Measurements from ENCODE around the gene BICC1.

The BICC1 gene

DNA sequence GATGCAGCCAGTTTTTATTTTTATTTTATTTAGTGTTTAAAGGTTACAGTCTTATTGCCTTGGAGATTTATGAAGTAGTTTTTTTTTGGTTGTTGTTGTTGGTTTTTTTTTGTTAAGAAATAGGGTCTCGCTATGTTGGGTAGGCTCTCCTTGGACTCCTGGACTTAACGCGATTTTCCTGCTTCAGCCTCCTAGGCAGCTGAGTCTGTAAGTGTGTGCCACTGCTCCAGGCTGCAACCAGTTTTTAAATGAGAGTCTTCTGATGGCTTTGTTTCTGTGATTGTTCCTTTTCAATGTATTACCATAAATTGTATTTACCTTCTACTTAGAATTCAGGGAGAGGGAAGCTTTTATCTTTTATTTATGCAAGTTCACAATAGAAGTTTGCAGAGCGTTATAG lies 62.8 kb downstream of the BICC1 start:
- no peaks in the 10 kb centered on the region for H3K36me3 ChIP-seq (ENCODE audit: control insufficient read depth, insufficient read depth, low read length)
- no peaks in the 10 kb centered on the region for H3K27me3 ChIP-seq (replicated peaks; ENCODE audit: control insufficient read depth, insufficient read depth, low read length, poor library complexity, severe bottlenecking)
- H3K27ac ChIP-seq (ENCODE audit: insufficient read depth, low read length, poor library complexity, severe bottlenecking): no peak overlapping the region
- no peaks in the 10 kb centered on the region for H3K4me1 ChIP-seq (ENCODE audit: control insufficient read depth, insufficient read depth, low read length, poor library complexity, severe bottlenecking)
- no peak for DNase-seq
- no peak overlapping the region for H3K4me3 ChIP-seq (ENCODE audit: insufficient read depth, low read depth, low read length, poor library complexity, severe bottlenecking)
- no peaks in the 10 kb centered on the region for H3K9me3 ChIP-seq (ENCODE audit: control insufficient read depth, low read length)

DNA sequence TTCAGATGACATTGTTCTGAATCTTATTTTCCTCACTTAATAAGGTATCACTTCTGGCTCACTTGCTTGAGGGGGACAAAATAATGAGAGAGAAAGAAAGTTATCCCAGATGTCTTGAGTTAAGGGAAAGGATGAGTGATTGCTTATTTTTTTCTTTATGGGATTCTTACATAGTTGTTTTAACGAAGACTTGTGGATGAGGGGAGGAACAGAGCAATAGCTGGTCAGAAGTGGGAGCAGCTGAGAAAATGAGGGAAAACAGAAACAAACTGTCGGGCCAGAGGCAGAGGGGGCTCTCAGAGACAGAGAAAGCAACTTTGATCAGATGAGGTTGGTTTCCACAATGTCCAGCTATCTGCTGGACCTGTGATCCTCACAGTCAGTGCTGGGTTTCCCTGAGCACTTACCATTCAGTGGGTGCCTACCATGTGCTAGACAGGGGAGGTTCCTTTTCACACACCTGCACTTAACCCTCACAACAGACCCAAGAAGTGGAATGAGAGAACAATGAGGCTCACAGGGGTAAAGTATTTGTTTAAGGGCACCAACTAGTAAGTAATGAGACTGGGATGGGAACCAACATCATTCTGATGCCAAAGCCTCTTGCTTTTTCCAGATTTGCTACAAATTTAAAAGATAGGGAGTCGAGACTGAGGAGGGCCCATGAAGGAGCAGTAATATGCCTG lies 64.2 kb downstream of the BICC1 start:
- Histone ChIP-seq H3K9me3 (ENCODE audit: control insufficient read depth, low read length) (no peaks in the 10 kb centered on the region), H3K36me3 (ENCODE audit: control insufficient read depth, insufficient read depth, low read length) (no peaks in the 10 kb centered on the region), H3K4me1 (ENCODE audit: control insufficient read depth, insufficient read depth, low read length, poor library complexity, severe bottlenecking) (no peaks in the 10 kb centered on the region), H3K27ac (ENCODE audit: insufficient read depth, low read length, poor library complexity, severe bottlenecking) (no peak overlapping the region), H3K27me3 (replicated peaks; ENCODE audit: control insufficient read depth, insufficient read depth, low read length, poor library complexity, severe bottlenecking) (no peaks in the 10 kb centered on the region), H3K4me3 (ENCODE audit: insufficient read depth, low read depth, low read length, poor library complexity, severe bottlenecking) (no peak overlapping the region)
- DNase-seq: no peak

DNA sequence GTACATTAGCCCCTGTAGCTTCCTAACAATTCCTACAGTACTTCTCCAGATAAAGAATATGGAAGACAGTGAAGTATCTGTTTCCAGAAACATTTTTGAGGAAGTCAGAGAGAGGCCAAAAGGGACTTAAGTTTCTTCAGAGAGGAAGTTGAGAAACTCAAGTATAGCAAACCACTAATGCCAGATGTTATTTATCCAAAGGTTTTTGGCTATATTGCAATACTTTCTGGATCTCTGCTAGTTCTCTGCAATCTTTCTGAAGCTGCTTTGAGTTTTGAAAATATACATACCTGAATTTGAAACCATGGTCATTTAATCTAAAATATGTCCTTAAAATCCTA lies 64.7 kb downstream of the BICC1 start:
- Histone ChIP-seq H3K9me3 (ENCODE audit: control insufficient read depth, low read length) (no peaks in the 10 kb centered on the region), H3K27me3 (replicated peaks; ENCODE audit: control insufficient read depth, insufficient read depth, low read length, poor library complexity, severe bottlenecking) (no peaks in the 10 kb centered on the region), H3K27ac (ENCODE audit: insufficient read depth, low read length, poor library complexity, severe bottlenecking) (no peak overlapping the region), H3K4me1 (ENCODE audit: control insufficient read depth, insufficient read depth, low read length, poor library complexity, severe bottlenecking) (no peaks in the 10 kb centered on the region), H3K4me3 (ENCODE audit: insufficient read depth, low read depth, low read length, poor library complexity, severe bottlenecking) (no peak overlapping the region), H3K36me3 (ENCODE audit: control insufficient read depth, insufficient read depth, low read length) (no peaks in the 10 kb centered on the region)
- DNase-seq: no peak

DNA sequence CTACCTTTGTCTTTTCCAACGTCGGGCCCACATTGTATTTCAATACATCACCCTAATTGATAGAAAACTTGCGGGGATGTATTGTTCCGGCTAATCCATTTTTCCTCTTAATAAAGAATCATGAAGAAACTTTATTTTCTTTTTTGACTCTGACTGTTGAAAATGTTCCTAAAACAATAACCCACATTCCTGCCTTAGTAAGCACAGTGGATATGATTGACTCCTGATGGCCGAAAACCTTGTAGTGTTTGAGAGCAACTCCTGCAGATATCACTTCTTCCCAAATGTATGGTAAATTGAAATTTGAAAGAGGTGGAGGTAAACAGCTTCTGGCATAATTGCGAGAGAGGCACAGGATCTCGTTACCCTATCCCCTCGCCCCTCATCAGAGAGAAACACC lies 65.7 kb downstream of the BICC1 start:
- no peaks in the 10 kb centered on the region for H3K27me3 ChIP-seq (replicated peaks; ENCODE audit: control insufficient read depth, insufficient read depth, low read length, poor library complexity, severe bottlenecking)
- H3K27ac ChIP-seq (ENCODE audit: insufficient read depth, low read length, poor library complexity, severe bottlenecking): no peak overlapping the region
- H3K4me3 ChIP-seq (ENCODE audit: insufficient read depth, low read depth, low read length, poor library complexity, severe bottlenecking): no peak overlapping the region
- no peaks in the 10 kb centered on the region for H3K4me1 ChIP-seq (ENCODE audit: control insufficient read depth, insufficient read depth, low read length, poor library complexity, severe bottlenecking)
- no peaks in the 10 kb centered on the region for H3K9me3 ChIP-seq (ENCODE audit: control insufficient read depth, low read length)
- DNase-seq: no peak
- no peaks in the 10 kb centered on the region for H3K36me3 ChIP-seq (ENCODE audit: control insufficient read depth, insufficient read depth, low read length)

DNA sequence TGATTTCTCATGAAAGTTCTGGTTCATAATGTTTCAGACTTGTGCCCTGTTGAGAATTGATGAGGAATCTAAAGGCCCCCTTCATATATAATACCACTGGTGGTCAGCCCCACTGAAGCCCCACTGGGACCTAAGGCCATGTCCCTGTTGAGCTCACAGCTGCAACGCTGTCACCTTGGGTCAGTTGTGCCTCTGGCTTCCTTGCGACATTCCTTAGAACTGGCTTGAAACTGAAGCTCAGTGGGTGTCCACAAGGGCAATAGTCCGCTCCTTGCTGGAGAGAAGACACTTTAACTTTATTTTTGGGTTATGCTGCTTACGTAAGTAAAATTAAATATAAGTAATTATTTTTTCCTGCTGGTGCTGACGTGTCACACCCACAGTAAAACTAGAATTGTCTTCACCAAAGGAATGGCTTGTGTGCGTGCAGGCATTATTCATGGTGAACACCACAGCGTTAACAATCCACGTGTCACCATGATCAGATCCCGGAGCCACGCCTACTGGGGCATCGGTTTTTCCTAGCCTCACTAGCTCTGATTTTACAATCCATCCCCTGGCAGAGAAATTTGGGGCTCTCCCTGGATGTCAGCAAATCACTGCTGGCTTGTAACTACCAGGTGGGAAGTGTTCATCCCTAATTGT lies 66.5 kb downstream of the BICC1 start:
- DNase-seq: no peak
- H3K4me1 ChIP-seq (ENCODE audit: control insufficient read depth, insufficient read depth, low read length, poor library complexity, severe bottlenecking): no peaks in the 10 kb centered on the region
- H3K9me3 ChIP-seq (ENCODE audit: control insufficient read depth, low read length): no peaks in the 10 kb centered on the region
- no peaks in the 10 kb centered on the region for H3K36me3 ChIP-seq (ENCODE audit: control insufficient read depth, insufficient read depth, low read length)
- no peaks in the 10 kb centered on the region for H3K27me3 ChIP-seq (replicated peaks; ENCODE audit: control insufficient read depth, insufficient read depth, low read length, poor library complexity, severe bottlenecking)
- H3K4me3 ChIP-seq (ENCODE audit: insufficient read depth, low read depth, low read length, poor library complexity, severe bottlenecking): no peak overlapping the region
- no peak overlapping the region for H3K27ac ChIP-seq (ENCODE audit: insufficient read depth, low read length, poor library complexity, severe bottlenecking)

DNA sequence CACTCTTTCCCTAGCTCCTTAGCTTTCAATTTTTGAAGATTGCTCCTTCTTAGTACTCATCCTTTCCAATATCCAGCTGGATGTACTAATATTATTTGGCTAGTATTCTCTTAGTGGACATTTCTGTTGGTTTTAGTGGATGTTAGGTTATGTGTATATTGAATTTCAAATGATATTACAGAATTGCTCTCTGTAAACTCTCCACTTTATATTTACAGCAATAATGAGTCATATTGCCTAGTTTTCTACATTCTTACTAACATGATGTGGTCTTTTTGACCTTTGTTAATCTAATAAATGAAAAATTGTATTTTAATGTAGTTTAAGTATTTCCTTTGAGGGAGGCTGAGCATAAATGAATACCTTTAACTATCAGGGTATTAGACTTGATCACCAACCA lies 69.4 kb downstream of the BICC1 start:
- Histone ChIP-seq H3K27me3 (replicated peaks; ENCODE audit: control insufficient read depth, insufficient read depth, low read length, poor library complexity, severe bottlenecking) (no peaks in the 10 kb centered on the region), H3K27ac (ENCODE audit: insufficient read depth, low read length, poor library complexity, severe bottlenecking) (no peak overlapping the region), H3K4me3 (ENCODE audit: insufficient read depth, low read depth, low read length, poor library complexity, severe bottlenecking) (no peak overlapping the region), H3K9me3 (ENCODE audit: control insufficient read depth, low read length) (no peaks in the 10 kb centered on the region), H3K36me3 (ENCODE audit: control insufficient read depth, insufficient read depth, low read length) (no peaks in the 10 kb centered on the region), H3K4me1 (ENCODE audit: control insufficient read depth, insufficient read depth, low read length, poor library complexity, severe bottlenecking) (no peaks in the 10 kb centered on the region)
- DNase-seq: no peak

DNA sequence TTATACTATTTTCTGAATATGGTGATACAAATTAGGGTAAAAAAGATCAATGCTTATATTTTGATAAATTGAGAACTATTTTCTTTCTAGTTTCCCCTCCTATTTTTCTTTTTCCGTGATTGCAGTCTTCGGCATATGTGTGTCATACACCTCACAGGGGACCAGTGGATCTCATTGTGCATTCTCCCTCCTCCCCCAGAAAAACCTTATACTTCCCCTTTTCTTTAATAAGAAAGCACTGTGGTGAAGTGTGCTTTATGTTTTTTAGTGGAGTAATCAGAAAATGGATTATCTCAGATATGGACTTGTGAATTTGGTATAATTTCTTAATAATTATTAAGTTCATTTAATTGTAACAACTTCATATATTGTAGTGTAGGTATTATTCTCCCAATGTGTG lies 72.8 kb downstream of the BICC1 start:
- Histone ChIP-seq H3K27ac (ENCODE audit: insufficient read depth, low read length, poor library complexity, severe bottlenecking) (no peak overlapping the region), H3K36me3 (ENCODE audit: control insufficient read depth, insufficient read depth, low read length) (no peaks in the 10 kb centered on the region), H3K9me3 (ENCODE audit: control insufficient read depth, low read length) (no peaks in the 10 kb centered on the region), H3K4me1 (ENCODE audit: control insufficient read depth, insufficient read depth, low read length, poor library complexity, severe bottlenecking) (no peaks in the 10 kb centered on the region), H3K4me3 (ENCODE audit: insufficient read depth, low read depth, low read length, poor library complexity, severe bottlenecking) (no peak overlapping the region), H3K27me3 (replicated peaks; ENCODE audit: control insufficient read depth, insufficient read depth, low read length, poor library complexity, severe bottlenecking) (no peaks in the 10 kb centered on the region)
- no peak for DNase-seq

DNA sequence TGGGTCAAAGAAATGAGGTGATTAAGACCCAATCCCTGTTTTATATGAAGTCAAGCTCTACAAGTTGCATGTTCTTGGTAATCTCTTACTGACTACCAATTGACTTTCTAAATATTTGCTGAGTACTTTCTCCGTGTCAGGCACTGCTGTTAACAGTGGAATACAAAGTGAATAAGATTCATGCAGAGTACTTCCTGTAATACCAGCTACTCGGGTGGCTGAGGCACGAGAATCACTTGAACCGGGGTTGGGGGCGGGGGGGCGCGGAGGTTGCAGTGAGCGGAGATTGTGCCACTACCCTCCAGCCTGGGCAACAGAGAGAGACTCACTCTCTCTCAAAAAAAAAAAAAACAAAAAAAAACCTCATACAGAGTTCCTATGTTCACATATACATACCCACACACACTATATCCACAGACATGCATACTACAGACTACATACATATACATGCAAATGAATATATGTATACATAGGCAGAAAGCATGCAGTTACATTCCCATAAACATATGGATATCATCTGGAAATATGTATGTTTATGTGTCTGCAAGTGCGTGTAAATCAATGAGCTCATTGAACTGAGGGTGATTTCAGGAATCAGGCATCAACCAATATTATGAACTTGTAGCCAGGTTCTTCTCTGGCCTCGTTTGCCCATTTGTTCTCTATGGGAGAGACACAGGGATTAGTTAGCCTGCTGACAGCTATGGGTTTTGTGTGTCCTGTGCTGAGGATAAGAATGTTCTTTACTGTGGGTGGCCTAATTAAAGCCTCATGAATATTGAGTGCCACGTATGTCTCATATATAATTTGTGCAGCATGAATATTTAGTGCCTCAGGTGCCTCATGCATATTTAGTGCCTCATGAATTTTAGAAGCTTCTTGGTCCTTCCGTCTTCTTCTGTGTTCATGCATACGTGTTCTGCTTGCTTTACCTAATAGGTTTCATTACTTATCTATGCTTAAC lies 73.9 kb downstream of the BICC1 start:
- no peak for DNase-seq
- Histone ChIP-seq H3K9me3 (ENCODE audit: control insufficient read depth, low read length) (no peaks in the 10 kb centered on the region), H3K4me1 (ENCODE audit: control insufficient read depth, insufficient read depth, low read length, poor library complexity, severe bottlenecking) (no peaks in the 10 kb centered on the region), H3K27ac (ENCODE audit: insufficient read depth, low read length, poor library complexity, severe bottlenecking) (no peak overlapping the region), H3K27me3 (replicated peaks; ENCODE audit: control insufficient read depth, insufficient read depth, low read length, poor library complexity, severe bottlenecking) (no peaks in the 10 kb centered on the region), H3K4me3 (ENCODE audit: insufficient read depth, low read depth, low read length, poor library complexity, severe bottlenecking) (no peak overlapping the region), H3K36me3 (ENCODE audit: control insufficient read depth, insufficient read depth, low read length) (no peaks in the 10 kb centered on the region)

DNA sequence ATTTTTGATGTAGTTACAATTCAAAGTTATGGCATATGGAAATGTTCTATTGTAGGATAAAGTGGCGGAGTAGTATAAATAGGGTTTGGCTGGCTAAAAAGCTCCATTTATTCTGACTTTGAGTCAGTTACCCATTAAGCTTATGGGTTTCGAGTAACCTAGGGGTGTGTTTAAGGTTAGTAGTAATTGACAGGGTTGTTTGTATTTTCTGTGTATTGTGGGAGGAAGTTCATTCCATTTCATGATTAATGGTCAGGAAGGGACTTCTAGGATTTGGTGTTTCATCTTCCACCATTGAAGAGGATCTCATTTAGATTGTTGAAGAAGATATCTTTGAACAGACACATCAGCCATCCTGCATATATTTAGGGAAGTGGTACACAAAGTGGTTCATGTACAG lies 75.0 kb downstream of the BICC1 start:
- H3K36me3 ChIP-seq (ENCODE audit: control insufficient read depth, insufficient read depth, low read length): no peaks in the 10 kb centered on the region
- H3K27me3 ChIP-seq (replicated peaks; ENCODE audit: control insufficient read depth, insufficient read depth, low read length, poor library complexity, severe bottlenecking): no peaks in the 10 kb centered on the region
- no peaks in the 10 kb centered on the region for H3K4me1 ChIP-seq (ENCODE audit: control insufficient read depth, insufficient read depth, low read length, poor library complexity, severe bottlenecking)
- no peak overlapping the region for H3K4me3 ChIP-seq (ENCODE audit: insufficient read depth, low read depth, low read length, poor library complexity, severe bottlenecking)
- no peaks in the 10 kb centered on the region for H3K9me3 ChIP-seq (ENCODE audit: control insufficient read depth, low read length)
- DNase-seq: no peak
- no peak overlapping the region for H3K27ac ChIP-seq (ENCODE audit: insufficient read depth, low read length, poor library complexity, severe bottlenecking)
